ENCODE results near the gene BMP7.

DNA sequence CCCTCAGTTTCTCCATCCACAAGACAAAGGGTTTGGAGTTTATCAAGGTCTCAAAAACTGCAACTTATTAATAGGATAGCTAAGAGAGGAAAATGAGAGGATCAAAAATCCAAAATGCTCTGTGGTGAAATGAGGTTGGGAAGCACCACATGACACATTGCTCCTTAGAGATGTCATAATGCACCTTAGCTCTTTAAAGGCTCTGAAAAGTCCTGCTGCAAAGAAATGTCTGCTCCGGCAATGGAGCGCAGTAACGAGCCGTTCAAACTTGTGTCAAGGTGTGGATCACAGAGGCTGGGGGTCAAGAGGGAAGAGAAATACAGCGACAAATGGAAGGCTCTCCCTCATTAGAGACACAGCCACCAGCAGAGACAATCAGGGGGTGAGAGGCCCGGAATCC is 53.1 kb downstream of the BMP7 start:
- TF ChIP-seq, protein P1, sequence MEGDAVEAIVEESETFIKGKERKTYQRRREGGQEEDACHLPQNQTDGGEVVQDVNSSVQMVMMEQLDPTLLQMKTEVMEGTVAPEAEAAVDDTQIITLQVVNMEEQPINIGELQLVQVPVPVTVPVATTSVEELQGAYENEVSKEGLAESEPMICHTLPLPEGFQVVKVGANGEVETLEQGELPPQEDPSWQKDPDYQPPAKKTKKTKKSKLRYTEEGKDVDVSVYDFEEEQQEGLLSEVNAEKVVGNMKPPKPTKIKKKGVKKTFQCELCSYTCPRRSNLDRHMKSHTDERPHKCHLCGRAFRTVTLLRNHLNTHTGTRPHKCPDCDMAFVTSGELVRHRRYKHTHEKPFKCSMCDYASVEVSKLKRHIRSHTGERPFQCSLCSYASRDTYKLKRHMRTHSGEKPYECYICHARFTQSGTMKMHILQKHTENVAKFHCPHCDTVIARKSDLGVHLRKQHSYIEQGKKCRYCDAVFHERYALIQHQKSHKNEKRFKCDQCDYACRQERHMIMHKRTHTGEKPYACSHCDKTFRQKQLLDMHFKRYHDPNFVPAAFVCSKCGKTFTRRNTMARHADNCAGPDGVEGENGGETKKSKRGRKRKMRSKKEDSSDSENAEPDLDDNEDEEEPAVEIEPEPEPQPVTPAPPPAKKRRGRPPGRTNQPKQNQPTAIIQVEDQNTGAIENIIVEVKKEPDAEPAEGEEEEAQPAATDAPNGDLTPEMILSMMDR (IDR thresholded peaks at IDR 0.05), result no peak
- no peak for TF ChIP-seq POLR2A (IDR thresholded peaks at IDR 0.05; ENCODE audit: low read depth)
